ENCODE measurements around the gene PDXK. TPM values are rescaled to one million over a fixed set of nuclear protein-coding genes. Genes with fewer than 3 reads are reported as not detected.

The PDXK gene
- total RNA-seq, 1 donor from 2014 or later, result 81.1 TPM

DNA sequence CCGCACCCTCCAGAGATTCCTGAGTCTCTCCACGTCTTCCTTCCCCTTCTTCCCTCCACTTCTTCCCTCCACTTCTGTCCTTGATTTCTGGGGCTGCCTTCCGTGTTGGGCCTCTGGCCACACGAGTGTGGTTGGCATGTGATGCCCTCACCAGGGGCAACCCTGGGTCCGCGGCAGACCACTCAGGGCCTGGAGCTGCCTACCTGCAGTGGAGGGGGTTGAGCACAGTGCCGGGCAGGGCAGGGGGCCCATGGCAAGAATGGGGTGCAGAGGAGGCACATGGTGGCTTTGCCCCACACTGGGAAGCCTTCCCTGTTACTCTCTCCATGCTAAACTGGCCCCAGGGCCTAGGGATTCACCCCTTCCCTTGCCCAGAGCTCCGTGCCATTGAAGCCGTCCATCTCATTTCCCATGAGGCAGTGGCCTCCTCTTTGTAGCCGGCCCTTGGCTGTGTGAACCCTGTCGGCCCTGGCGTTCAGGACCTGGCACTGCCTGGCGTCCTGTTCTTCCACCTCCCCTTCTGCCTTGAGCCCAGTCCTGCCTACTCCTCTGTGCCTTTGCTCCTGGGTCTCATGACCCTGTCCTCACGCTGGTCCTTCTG is 83.9 kb downstream of the PDXK start:
- Mint-ChIP-seq H3K36me3 (peaks cover 27% of the 10 kb centered on the region), H3K4me3 (no peak overlapping the region), H3K27ac (no peak overlapping the region), H3K9me3 (no peaks in the 10 kb centered on the region), H3K4me1 (no peaks in the 10 kb centered on the region), H3K27me3 (ENCODE audit: low read depth) (no peaks in the 10 kb centered on the region)
- no peak for DNase-seq (ENCODE audit: low spot score in 2 of 2, unreplicated experiment in 2 of 2)
- TF ChIP-seq, protein P1, sequence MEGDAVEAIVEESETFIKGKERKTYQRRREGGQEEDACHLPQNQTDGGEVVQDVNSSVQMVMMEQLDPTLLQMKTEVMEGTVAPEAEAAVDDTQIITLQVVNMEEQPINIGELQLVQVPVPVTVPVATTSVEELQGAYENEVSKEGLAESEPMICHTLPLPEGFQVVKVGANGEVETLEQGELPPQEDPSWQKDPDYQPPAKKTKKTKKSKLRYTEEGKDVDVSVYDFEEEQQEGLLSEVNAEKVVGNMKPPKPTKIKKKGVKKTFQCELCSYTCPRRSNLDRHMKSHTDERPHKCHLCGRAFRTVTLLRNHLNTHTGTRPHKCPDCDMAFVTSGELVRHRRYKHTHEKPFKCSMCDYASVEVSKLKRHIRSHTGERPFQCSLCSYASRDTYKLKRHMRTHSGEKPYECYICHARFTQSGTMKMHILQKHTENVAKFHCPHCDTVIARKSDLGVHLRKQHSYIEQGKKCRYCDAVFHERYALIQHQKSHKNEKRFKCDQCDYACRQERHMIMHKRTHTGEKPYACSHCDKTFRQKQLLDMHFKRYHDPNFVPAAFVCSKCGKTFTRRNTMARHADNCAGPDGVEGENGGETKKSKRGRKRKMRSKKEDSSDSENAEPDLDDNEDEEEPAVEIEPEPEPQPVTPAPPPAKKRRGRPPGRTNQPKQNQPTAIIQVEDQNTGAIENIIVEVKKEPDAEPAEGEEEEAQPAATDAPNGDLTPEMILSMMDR (IDR thresholded peaks at IDR 0.05; ENCODE audit: unreplicated experiment), result no peak

GRCh38 chr21:43803558-43804300 is 84.8 kb downstream of the PDXK start:
- Mint-ChIP-seq H3K27me3 (ENCODE audit: low read depth) (no peaks in the 10 kb centered on the region), H3K9me3 (no peaks in the 10 kb centered on the region), H3K4me3 (no peak overlapping the region), H3K4me1 (no peaks in the 10 kb centered on the region), H3K27ac (no peak overlapping the region), H3K36me3 (peaks cover 21% of the 10 kb centered on the region)
- no peak for DNase-seq (ENCODE audit: low spot score in 2 of 2, unreplicated experiment in 2 of 2)
- TF ChIP-seq, protein P1 (IDR thresholded peaks at IDR 0.05; ENCODE audit: unreplicated experiment), result no peak

DNA sequence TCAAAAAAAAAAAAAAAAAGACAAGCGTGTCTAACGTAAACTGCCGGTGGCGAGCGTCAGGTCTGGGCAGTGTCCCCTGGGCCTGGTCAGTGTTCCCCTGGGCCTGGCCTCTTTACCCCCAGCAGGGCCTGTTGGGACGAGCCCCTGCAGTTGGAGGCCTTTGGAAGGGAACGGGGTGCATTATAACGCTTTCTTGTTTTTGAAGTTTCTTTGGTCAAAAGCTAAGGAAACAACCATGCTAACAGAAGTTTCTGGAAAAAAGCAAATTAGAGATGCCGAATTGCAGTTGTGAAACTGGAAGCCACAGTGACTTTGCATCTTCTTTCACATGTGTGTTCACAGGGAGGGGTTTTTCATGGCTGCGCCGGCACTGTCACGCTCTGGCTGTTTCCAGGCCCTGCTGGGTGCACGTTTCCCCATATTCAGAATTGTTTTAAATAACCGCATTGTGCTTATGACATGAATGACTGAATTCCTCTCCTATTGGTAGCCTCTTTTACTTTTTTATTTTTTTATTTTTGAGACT is 86.4 kb downstream of the PDXK start:
- TF ChIP-seq, protein P1 (IDR thresholded peaks at IDR 0.05; ENCODE audit: unreplicated experiment), result no peak
- Mint-ChIP-seq H3K27ac (no peak overlapping the region), H3K27me3 (ENCODE audit: low read depth) (no peaks in the 10 kb centered on the region), H3K9me3 (no peaks in the 10 kb centered on the region), H3K4me1 (peaks cover 3% of the 10 kb centered on the region), H3K4me3 (no peak overlapping the region), H3K36me3 (peaks cover 15% of the 10 kb centered on the region)
- DNase-seq (ENCODE audit: low spot score in 2 of 2, unreplicated experiment in 2 of 2), result no peak

DNA sequence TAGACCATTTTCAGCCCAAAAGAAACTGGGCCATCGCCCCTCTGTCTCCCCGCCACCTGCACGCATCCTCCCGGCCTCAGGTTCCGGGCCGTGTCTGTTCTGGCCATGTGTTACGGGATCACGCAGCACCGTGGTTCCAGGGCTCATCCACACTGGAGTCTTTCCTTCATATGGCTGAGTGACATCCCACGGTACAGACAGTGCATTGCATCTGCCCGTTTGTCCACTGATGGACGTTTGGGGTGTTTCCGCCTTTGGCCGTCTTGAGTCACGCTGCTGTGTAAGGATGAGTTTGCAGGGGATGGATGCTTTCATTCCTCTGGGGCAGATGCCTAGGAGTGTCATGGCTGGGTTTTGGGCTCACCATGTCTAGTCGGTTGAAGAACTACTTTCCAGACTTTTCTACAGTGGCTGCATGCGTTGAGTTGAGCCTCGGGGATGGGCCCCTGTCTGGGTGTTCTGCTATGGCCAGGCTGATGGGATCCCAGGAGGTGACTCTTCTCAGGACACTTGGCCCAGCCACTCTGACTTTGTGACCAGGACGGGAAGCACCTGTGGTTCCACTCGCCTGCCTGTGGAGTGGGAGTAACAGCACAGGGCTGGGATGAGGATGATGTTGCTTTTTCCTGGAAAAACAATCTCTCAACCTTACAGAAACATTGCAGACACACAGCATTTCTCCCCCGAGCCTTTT is 87.2 kb downstream of the PDXK start:
- peaks cover 9% of the 10 kb centered on the region for H3K36me3 Mint-ChIP-seq
- no peaks in the 10 kb centered on the region for H3K27me3 Mint-ChIP-seq (ENCODE audit: low read depth)
- TF ChIP-seq, protein P1 (IDR thresholded peaks at IDR 0.05; ENCODE audit: unreplicated experiment), result no peak
- no peak for DNase-seq (ENCODE audit: low spot score in 2 of 2, unreplicated experiment in 2 of 2)
- no peaks in the 10 kb centered on the region for H3K9me3 Mint-ChIP-seq
- H3K4me1 Mint-ChIP-seq, result peaks cover 7% of the 10 kb centered on the region
- H3K4me3 Mint-ChIP-seq, result no peak overlapping the region
- H3K27ac Mint-ChIP-seq, result no peak overlapping the region

DNA sequence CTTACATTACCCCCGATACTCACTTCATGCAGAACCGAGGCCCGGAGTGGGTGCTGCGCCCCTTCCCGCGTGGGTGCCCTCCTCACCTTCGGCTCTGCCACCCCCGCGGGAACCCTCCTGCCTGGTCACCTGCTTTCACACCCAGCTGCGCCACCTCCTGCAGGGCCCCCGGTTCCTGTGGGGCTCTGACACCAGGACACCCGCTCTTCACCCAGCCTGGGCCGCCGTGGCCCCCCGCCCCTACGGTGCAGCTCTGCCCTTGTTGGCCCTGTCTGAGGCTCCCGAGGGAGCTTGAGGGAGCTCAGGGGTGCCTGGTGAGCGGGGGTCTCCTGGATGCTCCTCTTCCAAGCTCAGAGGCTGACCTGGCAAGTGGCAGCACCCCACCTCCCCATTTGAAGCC is 89.4 kb downstream of the PDXK start:
- Mint-ChIP-seq H3K4me3 (no peak overlapping the region), H3K27me3 (ENCODE audit: low read depth) (no peaks in the 10 kb centered on the region), H3K36me3 (peaks cover 5% of the 10 kb centered on the region), H3K27ac (no peak overlapping the region), H3K9me3 (no peaks in the 10 kb centered on the region), H3K4me1 (peaks cover 7% of the 10 kb centered on the region)
- TF ChIP-seq, protein P1 (IDR thresholded peaks at IDR 0.05; ENCODE audit: unreplicated experiment), result no peak
- DNase-seq (ENCODE audit: low spot score in 2 of 2, unreplicated experiment in 2 of 2), result no peak
